GM12801 (cell line): ENCODE results near the gene IGFBP2.

Experiments used
- CTCF ChIP-seq: IDR thresholded peaks from one replicate; pipeline ENCODE4 v1.5.1; 2011; ENCODE audit warnings: control low read depth; ENCODE audit not compliant: insufficient read length; ENCODE audit errors: extremely low read depth

IGFBP2 gene

GRCh38 chr2:216701544-216701943 lies 68.3 kb downstream of the IGFBP2 start:
- no peak for TF ChIP-seq CTCF

DNA sequence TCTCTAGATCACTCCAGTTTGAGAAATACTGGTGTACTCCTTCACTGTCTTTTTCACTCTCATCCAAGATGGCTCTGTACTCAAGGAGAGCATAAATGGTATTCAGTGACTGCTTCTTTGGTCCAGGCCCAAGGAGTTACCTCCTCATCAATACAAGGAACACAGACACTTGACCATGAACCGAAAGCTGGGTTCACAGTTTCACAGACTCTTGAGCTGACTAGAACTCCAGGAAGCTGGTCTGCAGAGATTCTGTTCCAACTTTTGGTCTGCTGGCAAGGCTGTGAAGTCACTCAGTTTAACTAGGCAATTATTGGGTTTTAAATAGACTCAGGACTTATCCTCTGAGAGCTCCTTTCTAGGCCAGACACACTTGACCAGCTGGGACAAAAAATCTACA lies 69.5 kb downstream of the IGFBP2 start:
- no peak for TF ChIP-seq CTCF

DNA sequence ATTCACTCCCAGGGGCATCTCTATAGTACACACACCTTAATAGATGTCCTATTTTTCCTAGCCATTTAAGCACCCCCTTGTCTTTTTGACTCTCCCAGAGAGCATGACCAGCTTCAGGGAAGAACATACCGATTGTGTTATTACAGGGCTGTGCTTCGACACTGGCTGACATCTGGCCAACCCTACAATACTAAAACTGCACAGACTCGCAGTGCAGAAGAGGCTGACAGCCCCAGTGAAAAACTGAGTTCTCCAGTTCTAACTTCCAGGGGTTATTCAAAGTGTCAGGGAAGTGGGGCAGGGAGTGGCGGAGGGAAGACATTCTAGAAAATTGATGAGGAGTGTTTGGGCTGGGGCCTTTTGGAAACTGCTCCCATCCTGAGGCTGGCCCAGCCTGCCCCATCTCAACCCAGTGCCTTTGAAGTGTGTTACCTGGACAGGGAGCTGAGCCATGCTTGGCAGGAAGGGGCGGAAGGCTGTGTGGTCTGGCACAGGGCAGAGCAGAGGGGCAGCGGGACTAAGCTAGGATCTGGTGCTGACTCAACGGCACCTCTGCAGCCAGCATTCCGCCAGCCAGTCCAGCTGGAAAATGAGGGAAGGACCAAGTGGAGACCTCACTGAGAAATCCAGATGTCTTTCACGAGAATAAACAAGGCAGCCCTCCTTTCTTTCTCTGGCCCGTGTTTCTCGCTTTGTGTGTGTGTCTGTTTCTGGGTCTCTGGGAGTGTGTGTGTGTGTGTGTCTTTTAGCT lies 77.5 kb downstream of the IGFBP2 start:
- TF ChIP-seq CTCF: no peak

- TF ChIP-seq CTCF: no peak
These were observed 78.1 kb downstream of the IGFBP2 start for GRCh38 chr2:216711348-216711747.

- no peak for TF ChIP-seq CTCF
These were observed 80.6 kb downstream of the IGFBP2 start for GRCh38 chr2:216713691-216714336.
